ENCODE results near the gene EPB41L4B.

The EPB41L4B gene

GRCh38 chr9:109176963-109177362 is 143.9 kb downstream of the EPB41L4B start:
- no peak for DNase-seq (ENCODE audit: insufficient read length, low spot score)
- TF ChIP-seq POU2F2 (IDR thresholded peaks at IDR 0.05; ENCODE audit: low read depth, low read length) = no peak
- no peak for TF ChIP-seq POLR2A (IDR thresholded peaks at IDR 0.05; ENCODE audit: low read depth, low read length)
- TF ChIP-seq SPI1 (IDR thresholded peaks at IDR 0.05; ENCODE audit: low read depth, low read length) = no peak
- TF ChIP-seq TAF1 (IDR thresholded peaks at IDR 0.05; ENCODE audit: low read depth, low read length) = no peak
- TF ChIP-seq POLR2AphosphoS5 (IDR thresholded peaks at IDR 0.05; ENCODE audit: low read depth, low read length) = no peak
- TF ChIP-seq PAX5 (IDR thresholded peaks at IDR 0.05; ENCODE audit: insufficient read depth, low read length, severe bottlenecking) = no peak
- no peak for FAIRE-seq

- DNase-seq (ENCODE audit: insufficient read length, low spot score) = no peak
- FAIRE-seq = no peak
These were observed 144.5 kb downstream of the EPB41L4B start for GRCh38 chr9:109176386-109176785.

GRCh38 chr9:109172935-109173334 is 147.9 kb downstream of the EPB41L4B start:
- no peak for FAIRE-seq
- TF ChIP-seq TAF1 (IDR thresholded peaks at IDR 0.05; ENCODE audit: low read depth, low read length) = no peak
- TF ChIP-seq PAX5 (IDR thresholded peaks at IDR 0.05; ENCODE audit: insufficient read depth, low read length, severe bottlenecking) = no peak
- no peak for TF ChIP-seq POLR2AphosphoS5 (IDR thresholded peaks at IDR 0.05; ENCODE audit: low read depth, low read length)
- no peak for TF ChIP-seq POLR2A (IDR thresholded peaks at IDR 0.05; ENCODE audit: low read depth, low read length)
- TF ChIP-seq SPI1 (IDR thresholded peaks at IDR 0.05; ENCODE audit: low read depth, low read length) = no peak
- TF ChIP-seq POU2F2 (IDR thresholded peaks at IDR 0.05; ENCODE audit: low read depth, low read length) = no peak
- no peak for DNase-seq (ENCODE audit: insufficient read length, low spot score)

More at GRCh38 chr9:109176386-109176785, 144.5 kb downstream of the EPB41L4B start:
- no peak for TF ChIP-seq TAF1 (IDR thresholded peaks at IDR 0.05; ENCODE audit: low read depth, low read length)
- TF ChIP-seq POU2F2 (IDR thresholded peaks at IDR 0.05; ENCODE audit: low read depth, low read length) = no peak
- TF ChIP-seq SPI1 (IDR thresholded peaks at IDR 0.05; ENCODE audit: low read depth, low read length) = no peak
- no peak for TF ChIP-seq PAX5 (IDR thresholded peaks at IDR 0.05; ENCODE audit: insufficient read depth, low read length, severe bottlenecking)
- no peak for TF ChIP-seq POLR2A (IDR thresholded peaks at IDR 0.05; ENCODE audit: low read depth, low read length)
- TF ChIP-seq POLR2AphosphoS5 (IDR thresholded peaks at IDR 0.05; ENCODE audit: low read depth, low read length) = no peak

GRCh38 chr9:109171926-109172325 is 148.9 kb downstream of the EPB41L4B start:
- DNase-seq (ENCODE audit: insufficient read length, low spot score) (no peak), FAIRE-seq (no peak)
- no peak for TF ChIP-seq POU2F2 (IDR thresholded peaks at IDR 0.05; ENCODE audit: low read depth, low read length)
- no peak for TF ChIP-seq TAF1 (IDR thresholded peaks at IDR 0.05; ENCODE audit: low read depth, low read length)
- no peak for TF ChIP-seq POLR2A (IDR thresholded peaks at IDR 0.05; ENCODE audit: low read depth, low read length)
- no peak for TF ChIP-seq PAX5 (IDR thresholded peaks at IDR 0.05; ENCODE audit: insufficient read depth, low read length, severe bottlenecking)
- no peak for TF ChIP-seq POLR2AphosphoS5 (IDR thresholded peaks at IDR 0.05; ENCODE audit: low read depth, low read length)
- no peak for TF ChIP-seq SPI1 (IDR thresholded peaks at IDR 0.05; ENCODE audit: low read depth, low read length)

GRCh38 chr9:109168170-109168569 is 152.7 kb downstream of the EPB41L4B start:
- TF ChIP-seq POLR2AphosphoS5 (IDR thresholded peaks at IDR 0.05; ENCODE audit: low read depth, low read length) (no peak), PAX5 (IDR thresholded peaks at IDR 0.05; ENCODE audit: insufficient read depth, low read length, severe bottlenecking) (no peak), SPI1 (IDR thresholded peaks at IDR 0.05; ENCODE audit: low read depth, low read length) (no peak), POLR2A (IDR thresholded peaks at IDR 0.05; ENCODE audit: low read depth, low read length) (no peak), TAF1 (IDR thresholded peaks at IDR 0.05; ENCODE audit: low read depth, low read length) (no peak), POU2F2 (IDR thresholded peaks at IDR 0.05; ENCODE audit: low read depth, low read length) (no peak)
- no peak for DNase-seq (ENCODE audit: insufficient read length, low spot score)

GRCh38 chr9:109167716-109168115 is 153.1 kb downstream of the EPB41L4B start:
- FAIRE-seq = no peak
- no peak for TF ChIP-seq SPI1 (IDR thresholded peaks at IDR 0.05; ENCODE audit: low read depth, low read length)
- TF ChIP-seq POU2F2 (IDR thresholded peaks at IDR 0.05; ENCODE audit: low read depth, low read length) = no peak
- no peak for TF ChIP-seq POLR2A (IDR thresholded peaks at IDR 0.05; ENCODE audit: low read depth, low read length)
- no peak for TF ChIP-seq PAX5 (IDR thresholded peaks at IDR 0.05; ENCODE audit: insufficient read depth, low read length, severe bottlenecking)
- no peak for TF ChIP-seq POLR2AphosphoS5 (IDR thresholded peaks at IDR 0.05; ENCODE audit: low read depth, low read length)
- no peak for TF ChIP-seq TAF1 (IDR thresholded peaks at IDR 0.05; ENCODE audit: low read depth, low read length)
- DNase-seq (ENCODE audit: insufficient read length, low spot score) = no peak

More at GRCh38 chr9:109168170-109168569, 152.7 kb downstream of the EPB41L4B start:
- no peak for FAIRE-seq

- TF ChIP-seq POLR2A (IDR thresholded peaks at IDR 0.05; ENCODE audit: low read depth, low read length) = no peak
- no peak for TF ChIP-seq TAF1 (IDR thresholded peaks at IDR 0.05; ENCODE audit: low read depth, low read length)
- TF ChIP-seq POLR2AphosphoS5 (IDR thresholded peaks at IDR 0.05; ENCODE audit: low read depth, low read length) = no peak
- TF ChIP-seq PAX5 (IDR thresholded peaks at IDR 0.05; ENCODE audit: insufficient read depth, low read length, severe bottlenecking) = no peak
- TF ChIP-seq SPI1 (IDR thresholded peaks at IDR 0.05; ENCODE audit: low read depth, low read length) = no peak
- no peak for TF ChIP-seq POU2F2 (IDR thresholded peaks at IDR 0.05; ENCODE audit: low read depth, low read length)
- no peak for FAIRE-seq
These were observed 153.9 kb downstream of the EPB41L4B start, which contains the start of gene FRRS1L for GRCh38 chr9:109166771-109167601. Gene FRRS1L (minus strand): TSS chr9:109167249. CDS start chr9:109167138, 111 bp downstream.

GRCh38 chr9:109166171-109166770 is 154.6 kb downstream of the EPB41L4B start:
- FAIRE-seq = no peak
- DNase-seq (ENCODE audit: insufficient read length, low spot score) = no peak
- TF ChIP-seq POLR2AphosphoS5 (IDR thresholded peaks at IDR 0.05; ENCODE audit: low read depth, low read length) = no peak
- TF ChIP-seq POU2F2 (IDR thresholded peaks at IDR 0.05; ENCODE audit: low read depth, low read length) = no peak
- TF ChIP-seq PAX5 (IDR thresholded peaks at IDR 0.05; ENCODE audit: insufficient read depth, low read length, severe bottlenecking) = no peak
- no peak for TF ChIP-seq TAF1 (IDR thresholded peaks at IDR 0.05; ENCODE audit: low read depth, low read length)
- no peak for TF ChIP-seq SPI1 (IDR thresholded peaks at IDR 0.05; ENCODE audit: low read depth, low read length)
- TF ChIP-seq POLR2A (IDR thresholded peaks at IDR 0.05; ENCODE audit: low read depth, low read length) = no peak

More at GRCh38 chr9:109166771-109167601, 153.9 kb downstream of the EPB41L4B start, which contains the start of gene FRRS1L:
- no peak for DNase-seq (ENCODE audit: insufficient read length, low spot score)

- FAIRE-seq (no peak), DNase-seq (ENCODE audit: insufficient read length, low spot score) (no peak)
- TF ChIP-seq SPI1 (IDR thresholded peaks at IDR 0.05; ENCODE audit: low read depth, low read length) (peak; percentile 91), POLR2AphosphoS5 (IDR thresholded peaks at IDR 0.05; ENCODE audit: low read depth, low read length) (no peak), PAX5 (IDR thresholded peaks at IDR 0.05; ENCODE audit: insufficient read depth, low read length, severe bottlenecking) (no peak)
These were observed 156.8 kb downstream of the EPB41L4B start for GRCh38 chr9:109164042-109164441.

Measured in GM12891 (cell line).